GM10266 (cell line): ENCODE data around the gene WDR81.
"Not testable (repeated sequence)": the region's sequence is repeated elsewhere in the genome, so short reads cannot be mapped to it uniquely, and the experiment has no call there.

Experiments
- DNase-seq: peaks from one replicate; pipeline ENCODE4 v3.0.0; 2012; ENCODE audit errors: extremely low spot score
- CTCF ChIP-seq: IDR thresholded peaks from 2 replicates; pipeline ENCODE4 v1.5.1; 2012; ENCODE audit warnings: mild to moderate bottlenecking, low read depth; ENCODE audit not compliant: control insufficient read depth, insufficient read depth; ENCODE audit errors: missing control alignments

The WDR81 gene

GRCh38 chr17:1732833-1733321 lies 8.4 kb downstream of the WDR81 start:
- no peak for DNase-seq
- no peak for TF ChIP-seq CTCF

- no peak for DNase-seq
- TF ChIP-seq CTCF: no peak
These were observed 9.3 kb downstream of the WDR81 start for GRCh38 chr17:1733759-1734158.

- DNase-seq: no peak
- no peak for TF ChIP-seq CTCF
These were observed 10.9 kb downstream of the WDR81 start for GRCh38 chr17:1735418-1735817.

DNA sequence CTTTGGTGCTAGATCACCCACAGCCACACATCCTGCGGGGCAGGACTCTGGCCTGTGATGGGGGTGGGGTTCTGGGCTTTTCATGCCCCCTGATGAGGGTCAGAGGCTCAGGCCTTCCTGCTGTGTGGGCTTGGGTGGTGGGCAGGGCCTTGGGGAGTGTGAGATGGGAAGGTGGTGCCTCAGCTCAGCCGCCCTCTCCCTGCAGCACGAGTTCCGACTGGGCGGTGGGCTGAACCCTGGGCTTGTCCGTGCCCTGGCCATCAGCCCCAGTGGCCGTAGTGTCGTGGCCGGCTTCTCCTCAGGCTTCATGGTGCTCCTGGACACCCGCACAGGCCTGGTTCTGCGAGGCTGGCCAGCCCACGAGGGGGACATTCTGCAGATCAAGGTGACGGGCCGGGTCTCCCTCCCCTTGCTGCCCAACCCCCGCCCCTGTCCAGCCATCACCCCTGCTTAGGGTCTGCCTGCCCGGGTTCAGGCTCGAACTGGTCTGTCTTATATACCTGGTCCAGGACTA lies 11.4 kb downstream of the WDR81 start:
- TF ChIP-seq CTCF: no peak
- no peak for DNase-seq

GRCh38 chr17:1736348-1737281 lies 12.1 kb downstream of the WDR81 start:
- DNase-seq: peak; percentile 93
- TF ChIP-seq CTCF: no peak

DNA sequence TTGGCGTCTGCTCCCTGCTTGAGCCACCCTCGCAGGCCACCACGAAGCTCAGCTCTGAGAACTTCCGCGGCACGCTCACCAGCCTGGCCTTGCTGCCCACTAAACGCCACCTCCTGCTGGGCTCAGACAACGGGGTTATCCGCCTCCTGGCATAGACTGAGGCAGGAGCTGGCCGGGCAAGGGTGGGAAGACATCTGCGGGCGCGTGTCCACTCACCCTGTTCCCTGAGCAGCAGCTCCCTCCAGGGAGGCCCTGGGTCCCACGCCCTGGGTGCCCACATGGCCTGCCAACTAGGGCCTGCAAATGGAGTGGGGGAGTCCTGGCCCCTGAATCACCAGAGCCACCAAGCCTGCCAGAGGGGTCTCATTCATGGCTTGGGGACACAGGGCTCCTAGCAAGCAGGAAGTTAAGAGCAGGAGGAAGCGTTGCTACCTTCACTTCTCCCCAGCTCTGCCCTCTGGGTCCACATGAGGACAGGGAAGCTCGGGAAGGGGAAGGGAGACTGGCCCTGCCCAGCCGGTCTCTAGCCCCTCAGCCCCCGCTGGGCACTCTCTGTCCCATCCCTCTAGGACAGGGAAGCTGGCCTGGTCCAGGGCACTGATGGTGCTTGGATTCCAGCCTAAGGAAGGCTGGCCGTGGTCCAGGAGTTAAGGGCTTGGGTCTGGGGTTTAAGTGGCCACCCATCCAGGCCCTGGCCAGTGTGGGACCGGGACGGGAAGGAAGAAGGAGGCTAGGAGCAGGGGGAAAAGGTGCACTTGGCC lies 13.2 kb downstream of the WDR81 start:
- TF ChIP-seq CTCF: no peak
- no peak for DNase-seq

DNA sequence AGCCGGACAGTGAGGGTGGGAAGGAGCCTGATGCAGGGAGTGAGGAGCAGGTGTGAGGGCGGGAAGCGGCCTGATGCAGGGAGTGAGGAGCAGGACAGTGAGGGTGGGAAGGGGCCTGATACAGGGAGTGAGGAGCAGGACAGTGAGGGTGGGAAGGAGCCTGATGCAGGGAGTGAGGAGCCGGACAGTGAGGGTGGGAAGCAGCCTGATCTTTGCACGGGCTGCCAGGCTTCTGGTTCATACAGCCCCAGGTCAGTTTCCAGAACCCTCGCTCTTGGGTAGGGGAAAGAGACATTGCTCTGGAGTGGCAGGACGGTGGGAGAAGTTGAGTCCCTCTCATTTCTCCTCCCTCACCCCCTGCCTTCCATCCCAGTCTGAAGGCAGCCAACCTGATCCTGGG lies 17.4 kb downstream of the WDR81 start:
- DNase-seq: not testable (repeated sequence)
